Hindlimb muscle (tissue), 1 donor: ENCODE measurements around the gene ASB7. TPM values are rescaled to one million over a fixed set of nuclear protein-coding genes. Genes with fewer than 3 reads are reported as not detected.
"Not testable (repeated sequence)": the region's sequence is repeated elsewhere in the genome, so short reads cannot be mapped to it uniquely, and the experiment has no call there.

Source experiments
- DNase-seq: peaks from one replicate; pipeline ENCODE4 v3.0.0-alpha.2; 2013
- polyA plus RNA-seq: library from polyadenylated mRNA; unstranded; fragments of 120-200 nt; gene quantifications from one replicate; pipeline ENCODE4 v1.2.1, GENCODE V29; 2013; ENCODE audit not compliant: insufficient read length

The ASB7 gene
- polyA plus RNA-seq, 1 donor: 8.5 TPM

DNA sequence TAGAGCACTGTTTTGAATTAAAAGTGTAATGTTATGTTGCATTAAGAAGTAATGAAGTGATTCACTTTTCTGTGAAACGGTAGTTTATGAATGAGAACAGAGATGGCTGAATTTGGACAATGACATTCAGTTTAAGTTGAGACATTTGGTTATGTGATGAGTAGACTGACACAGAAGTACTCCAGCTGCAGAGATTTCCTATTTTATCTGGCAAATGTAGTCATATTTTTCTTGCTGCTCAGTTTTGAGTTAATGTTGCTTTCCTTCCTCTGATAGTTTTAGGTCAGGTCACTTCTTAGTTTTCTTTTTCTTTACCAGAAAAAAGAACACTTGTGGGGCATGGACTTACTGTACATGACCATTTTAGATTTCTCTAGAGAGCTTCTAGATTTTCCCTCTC is 51.2 kb downstream of the ASB7 start:
- no peak for DNase-seq

DNA sequence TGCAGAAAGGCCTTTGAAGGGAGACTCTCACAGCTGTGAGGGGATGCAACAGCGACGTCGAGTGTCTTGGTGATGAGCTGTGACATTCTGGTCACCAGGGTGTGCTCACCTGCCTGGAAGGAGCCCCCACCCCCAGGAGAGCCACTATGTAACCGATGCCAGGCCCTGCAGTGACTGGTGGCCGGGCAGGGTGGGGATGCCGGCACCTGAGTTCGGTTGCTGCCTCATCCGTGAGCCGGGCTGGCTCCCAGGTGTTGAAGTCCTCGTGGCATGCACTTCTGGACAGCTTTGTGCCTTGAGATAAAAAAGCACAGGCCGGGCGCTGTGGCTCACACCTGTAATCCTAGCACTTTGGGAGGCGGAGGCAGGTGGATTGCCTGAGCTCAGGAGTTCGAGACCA is 56.5 kb downstream of the ASB7 start:
- DNase-seq: no peak

DNA sequence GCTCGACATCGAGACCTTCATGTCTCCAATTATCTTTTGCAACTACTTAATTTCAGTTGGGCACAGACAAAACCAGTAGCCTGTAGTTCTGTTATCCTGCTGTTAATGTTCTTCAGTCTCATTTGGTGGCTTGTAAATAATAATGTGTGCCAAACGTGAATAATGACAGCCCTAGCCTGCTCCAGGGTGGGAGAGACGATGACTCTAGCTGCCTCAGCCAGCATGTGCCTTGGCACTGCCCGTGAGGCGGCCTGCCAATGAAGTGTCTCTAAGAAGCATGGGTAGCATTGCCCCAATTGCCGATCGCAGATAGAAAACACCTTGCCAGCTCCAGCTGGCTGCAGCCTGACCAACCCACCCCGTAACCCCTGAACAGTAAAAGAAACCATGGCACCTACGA is 58.8 kb downstream of the ASB7 start:
- DNase-seq: no peak

DNA sequence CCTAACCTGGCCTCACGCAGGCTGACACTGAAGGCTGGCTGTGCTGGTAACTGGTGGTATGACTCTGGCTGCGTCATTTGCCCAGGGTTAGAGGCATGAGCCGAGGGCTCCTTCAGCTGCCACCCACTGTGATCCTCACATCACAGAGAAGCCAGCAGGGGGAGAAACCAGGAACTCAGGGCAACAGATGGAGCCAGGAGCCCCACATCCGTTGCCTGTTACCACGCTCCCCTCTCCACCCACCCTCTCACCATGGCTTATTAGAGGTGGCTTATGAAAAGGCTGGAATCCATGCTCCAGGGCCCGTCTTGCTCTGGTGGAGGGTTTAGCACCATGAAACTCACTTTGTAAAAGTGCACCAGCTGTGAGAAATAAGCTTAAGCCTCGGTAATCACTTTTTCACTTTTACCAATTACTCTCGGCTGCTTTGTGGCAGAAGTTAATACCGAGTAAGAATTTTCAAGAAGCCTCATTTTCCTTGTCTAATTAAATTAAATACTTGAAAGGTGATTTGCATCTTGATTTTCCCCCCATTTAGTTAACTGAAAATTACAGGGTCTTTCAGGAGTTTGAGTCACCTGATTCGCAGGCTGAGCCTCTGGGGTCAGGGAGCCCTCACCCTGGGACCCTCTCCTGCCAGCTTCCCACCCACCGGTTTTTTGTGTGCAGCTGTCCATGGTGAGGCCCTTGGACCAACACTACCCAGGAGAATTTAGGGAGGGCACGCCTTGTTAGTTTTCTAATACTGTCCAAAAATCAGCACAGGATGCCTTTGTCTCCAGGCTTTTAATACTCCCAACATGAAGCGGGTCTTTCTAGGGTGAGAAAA is 60.9 kb downstream of the ASB7 start:
- DNase-seq: no peak

DNA sequence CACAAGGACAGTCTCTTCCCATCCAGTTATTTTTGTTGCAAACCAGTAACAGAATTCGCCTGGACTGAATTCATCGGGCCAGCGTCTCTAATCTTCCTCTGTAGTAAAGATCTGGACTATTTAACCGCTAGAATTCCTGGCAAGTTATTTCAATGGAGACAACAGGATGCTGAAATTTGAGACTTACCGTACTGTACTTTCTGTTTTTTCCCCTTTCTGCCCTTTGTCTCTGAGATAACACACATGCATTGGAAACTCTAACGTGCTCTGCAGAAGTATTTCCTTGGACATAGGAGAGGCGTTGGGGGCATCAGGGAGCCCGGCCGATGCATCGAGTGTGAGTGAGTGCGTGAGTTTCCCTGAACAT is 61.5 kb downstream of the ASB7 start:
- DNase-seq: no peak

DNA sequence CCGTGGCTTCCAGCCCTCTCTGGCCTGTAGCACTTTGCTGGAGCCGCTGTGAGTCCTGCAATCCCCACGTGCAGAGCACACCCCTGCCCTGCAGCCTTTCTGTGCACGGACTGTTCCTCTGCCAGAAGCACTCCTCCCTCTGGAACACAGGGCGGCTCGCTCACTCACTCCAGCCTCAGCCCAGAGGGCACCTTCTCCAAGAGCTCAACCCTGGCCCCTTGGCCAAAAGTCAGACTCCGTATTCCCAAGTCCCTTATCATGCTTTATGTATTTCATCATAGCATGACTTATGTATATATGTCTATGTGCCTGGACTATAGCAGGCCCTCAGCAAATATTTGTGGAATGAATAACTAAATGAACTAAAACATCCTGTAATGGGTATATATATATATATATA is 63.2 kb downstream of the ASB7 start:
- no peak for DNase-seq

DNA sequence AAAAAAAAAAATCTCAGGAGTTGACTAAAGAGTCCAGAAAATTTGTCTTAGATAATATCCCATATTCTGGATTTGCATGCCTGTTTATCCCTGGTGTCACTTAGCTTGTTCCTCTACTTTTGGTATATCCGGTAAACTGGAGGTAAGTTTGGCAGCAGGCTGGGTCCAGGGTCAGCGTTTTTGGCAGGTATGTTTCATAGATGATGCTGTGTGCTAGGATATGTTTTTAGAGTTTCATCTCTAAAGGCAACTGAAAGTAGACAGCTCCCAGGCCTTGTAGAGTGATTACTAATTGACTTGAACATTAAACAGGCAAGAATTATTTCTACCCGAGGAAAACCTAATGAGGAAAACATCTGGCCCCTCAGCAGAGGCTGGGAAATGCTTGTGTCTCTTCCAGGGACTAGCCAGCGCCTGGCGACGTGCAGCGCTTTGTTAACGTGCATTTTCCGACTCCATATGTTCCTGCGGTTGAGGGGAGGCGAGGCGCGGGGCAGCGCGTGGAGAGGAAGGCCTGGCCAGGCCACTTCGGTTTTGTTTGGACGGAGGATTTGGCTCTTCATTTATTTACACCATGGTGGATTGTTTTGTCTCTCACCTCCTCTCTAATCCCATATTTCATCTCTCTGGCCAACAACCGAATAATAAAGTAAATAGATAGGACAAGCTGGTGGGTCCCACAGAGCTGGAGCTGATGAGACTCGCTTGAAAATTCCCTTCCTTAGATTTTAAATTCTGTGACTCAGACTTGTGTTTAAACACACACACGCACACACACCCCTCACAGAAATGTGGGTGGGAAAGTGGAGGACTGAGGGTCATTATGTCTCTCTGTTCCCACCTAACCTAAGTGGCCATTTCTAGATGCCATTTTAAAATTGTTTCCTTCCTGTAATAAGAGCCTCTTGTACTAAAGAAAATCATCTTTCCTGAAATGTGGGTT is 65.3 kb downstream of the ASB7 start:
- peak; percentile 88 for DNase-seq

DNA sequence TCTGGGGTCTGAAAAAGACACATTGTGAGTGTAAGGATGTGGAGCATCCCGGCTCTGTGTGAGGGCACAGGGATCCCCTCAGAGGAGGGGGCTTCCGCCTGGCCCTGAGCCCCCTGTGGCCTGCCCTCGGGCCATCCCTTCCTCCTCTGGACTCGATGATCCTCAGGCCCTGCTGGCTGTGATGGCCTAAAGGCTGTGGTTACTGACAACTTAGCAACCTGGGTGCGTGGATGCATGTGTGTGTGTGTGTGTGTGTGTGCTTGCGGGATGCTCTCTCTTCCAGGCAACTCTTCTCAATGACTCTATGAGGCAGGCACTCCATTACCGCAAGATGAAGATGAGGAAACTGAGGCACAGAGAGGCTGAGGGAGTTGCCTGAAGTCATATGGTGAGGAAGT is 66.0 kb downstream of the ASB7 start:
- peak; percentile 30 for DNase-seq

DNA sequence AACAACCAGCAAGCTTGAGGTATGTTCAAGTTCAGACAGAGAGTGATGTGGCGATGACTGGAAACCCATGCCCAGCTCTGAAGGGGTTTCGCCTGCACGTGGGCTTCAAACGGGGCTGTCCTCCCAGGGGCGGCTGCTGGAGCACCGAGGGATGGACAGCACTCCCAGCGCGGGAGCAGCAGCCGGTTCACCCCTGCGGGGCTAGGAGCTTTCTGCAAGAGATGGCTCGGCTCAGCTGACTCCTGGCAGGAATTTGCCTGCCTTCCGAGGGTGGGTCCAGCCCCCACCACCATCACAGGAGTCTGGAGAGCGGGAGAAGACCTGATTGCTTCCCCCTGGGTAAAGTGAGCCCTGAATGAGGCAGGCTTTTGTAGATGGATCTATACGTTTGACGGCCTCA is 66.9 kb downstream of the ASB7 start:
- DNase-seq: no peak

DNA sequence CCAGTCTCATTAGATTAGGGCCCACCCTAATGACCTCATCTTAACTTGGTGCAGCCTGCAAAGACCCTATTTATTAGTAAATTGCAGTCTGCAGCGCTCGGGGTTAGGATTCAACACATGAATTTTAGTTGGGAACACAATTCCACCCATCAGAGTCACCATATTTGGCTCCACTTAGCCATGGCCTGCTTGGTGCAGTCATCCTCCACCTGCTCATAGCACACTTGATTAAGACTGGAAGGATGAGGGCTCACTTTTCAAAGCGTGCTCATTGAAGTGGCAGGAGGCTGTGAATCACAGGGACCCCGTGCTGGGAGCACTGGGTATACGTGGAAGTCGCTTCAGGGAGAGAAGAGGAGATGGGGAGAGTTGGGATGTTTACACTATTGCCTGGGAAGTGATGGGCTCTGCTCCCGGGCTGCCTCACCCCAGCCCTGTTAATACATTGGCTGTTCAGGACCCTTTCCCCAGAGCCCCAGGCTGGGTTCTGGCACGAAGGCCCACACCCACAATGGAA is 68.2 kb downstream of the ASB7 start:
- no peak for DNase-seq

DNA sequence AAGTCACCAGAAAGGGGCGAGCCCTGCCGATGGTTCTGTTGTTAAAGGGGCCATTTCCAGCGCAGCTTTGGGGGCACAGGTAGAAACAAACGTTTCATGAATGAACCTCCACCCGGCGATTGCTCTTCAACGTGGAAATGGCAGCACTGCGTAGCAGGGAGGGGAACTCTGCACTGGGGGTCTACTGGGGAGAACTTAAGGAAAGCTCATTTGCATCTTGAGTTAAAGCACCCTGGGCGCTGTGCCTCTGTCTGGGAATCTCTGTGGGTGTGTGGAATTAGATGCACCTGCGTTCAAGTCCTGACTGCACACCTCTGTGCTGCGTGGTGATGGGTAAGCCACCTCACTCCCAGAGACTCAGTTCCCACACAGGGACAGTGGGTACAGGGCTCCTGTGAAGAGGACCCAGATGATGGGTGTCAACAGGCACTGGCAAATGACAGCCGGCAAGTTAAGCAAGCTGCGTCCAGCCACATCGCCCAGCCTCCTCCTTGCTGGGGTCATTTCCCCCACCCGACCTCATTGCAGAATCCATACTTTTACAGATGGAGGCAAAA is 68.8 kb downstream of the ASB7 start:
- no peak for DNase-seq

DNA sequence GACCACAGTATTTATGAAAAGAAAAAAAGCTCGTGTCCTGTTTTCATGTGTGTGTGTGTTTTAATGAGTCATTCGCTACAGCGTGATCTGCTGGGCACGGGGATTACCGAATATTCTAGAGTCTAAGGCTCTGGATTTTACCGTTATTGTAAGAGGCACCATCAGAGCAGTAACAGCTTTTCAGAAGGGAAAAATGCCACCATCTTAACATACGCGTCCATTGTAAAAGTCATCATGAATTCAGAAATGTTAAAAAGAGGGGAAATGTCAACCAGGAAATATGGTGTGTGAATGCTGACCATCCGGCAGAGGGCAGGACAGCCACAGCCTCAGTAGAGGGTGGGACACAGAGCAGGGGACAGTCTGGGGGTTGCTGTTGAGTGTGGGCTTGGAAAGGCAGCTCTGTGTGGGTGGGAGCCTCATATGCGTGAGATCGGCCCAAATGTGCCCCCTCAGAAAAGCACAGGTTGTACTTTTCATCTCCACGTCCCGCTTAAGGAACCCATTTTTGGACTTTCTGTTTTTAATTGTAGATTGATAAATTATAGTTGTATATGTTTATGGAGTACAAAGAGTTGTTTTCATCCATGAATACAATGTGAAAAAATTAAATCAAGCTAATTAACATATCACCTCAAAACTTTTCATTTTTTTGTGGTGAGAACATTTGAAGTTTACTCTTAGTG is 69.6 kb downstream of the ASB7 start:
- DNase-seq: peak; percentile 41

DNA sequence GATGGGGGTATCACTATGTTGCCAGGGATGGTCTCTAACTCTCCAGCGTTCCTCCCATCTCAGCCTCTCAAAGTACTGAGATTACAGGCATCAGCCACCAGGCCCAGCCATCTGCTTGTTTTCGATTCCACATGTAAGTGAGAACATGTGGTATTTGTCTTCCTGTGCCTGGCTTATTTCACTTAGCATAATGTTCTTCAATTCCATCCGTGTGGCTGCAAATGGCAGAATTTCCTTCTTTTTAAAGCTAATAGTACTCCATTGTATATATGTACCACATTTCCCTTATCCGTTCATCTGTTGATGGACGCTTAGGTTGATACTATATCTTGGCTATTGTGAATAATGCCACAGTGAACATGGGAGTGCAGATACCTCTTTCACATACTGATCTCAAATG is 70.6 kb downstream of the ASB7 start:
- no peak for DNase-seq

DNA sequence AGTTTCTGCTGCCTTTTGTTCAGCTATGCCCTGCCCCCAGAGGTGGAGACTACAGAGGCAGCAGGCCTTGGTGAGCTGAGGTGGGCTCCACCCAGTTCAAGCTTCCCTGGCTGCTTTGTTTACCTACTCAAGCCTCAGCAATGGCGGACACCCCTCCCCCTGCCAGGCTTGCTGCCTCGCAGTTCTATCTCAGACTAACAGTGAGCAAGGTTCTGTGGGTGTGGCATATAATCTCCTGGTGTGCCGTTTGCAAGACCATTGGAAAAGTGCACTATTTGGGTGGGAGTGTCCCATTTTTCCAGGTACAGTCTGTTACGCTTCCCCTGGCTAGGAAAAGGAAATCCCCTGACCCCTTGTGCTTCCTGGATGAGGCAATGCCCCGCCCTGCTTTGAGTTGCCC is 76.8 kb downstream of the ASB7 start:
- DNase-seq: not testable (repeated sequence)

DNA sequence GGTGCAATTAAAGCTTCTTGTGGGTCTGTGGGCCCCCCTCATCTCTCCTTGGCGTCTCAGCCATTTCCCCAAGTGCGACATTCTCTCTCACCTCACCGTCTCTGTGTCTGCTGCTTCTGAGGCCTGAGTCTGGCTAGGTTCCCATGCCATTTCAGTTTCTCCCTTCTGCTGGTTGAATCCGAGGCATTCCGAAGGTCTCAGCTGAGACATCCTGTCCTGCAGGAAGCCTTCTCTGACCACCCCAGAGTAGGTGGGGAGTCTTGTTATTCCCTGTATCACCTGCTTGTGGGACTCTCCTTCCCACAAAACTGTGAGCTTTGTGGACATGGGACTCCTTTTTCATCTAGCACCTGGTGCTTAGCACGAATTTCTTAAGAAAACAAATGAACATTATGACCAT is 78.3 kb downstream of the ASB7 start:
- no peak for DNase-seq

DNA sequence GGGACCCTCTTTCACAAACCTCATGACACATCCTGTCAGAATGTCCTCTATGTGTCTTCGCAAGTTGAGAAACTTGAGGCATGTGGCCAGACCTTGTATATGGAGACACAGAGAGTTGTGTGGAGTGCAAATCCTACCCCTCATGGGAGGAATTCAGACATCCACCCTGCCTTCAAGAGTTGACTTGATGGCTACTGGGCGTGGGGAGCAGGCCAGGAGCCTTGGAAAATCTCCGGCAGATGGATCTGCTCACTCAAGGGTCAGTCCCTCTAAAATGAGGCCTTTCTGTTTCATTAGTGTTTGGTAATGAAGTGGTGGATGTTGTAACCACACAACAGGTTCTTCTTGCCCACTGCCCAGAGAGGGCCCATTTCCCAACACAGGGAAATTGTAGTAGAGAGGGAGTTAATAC is 79.0 kb downstream of the ASB7 start:
- DNase-seq: no peak

DNA sequence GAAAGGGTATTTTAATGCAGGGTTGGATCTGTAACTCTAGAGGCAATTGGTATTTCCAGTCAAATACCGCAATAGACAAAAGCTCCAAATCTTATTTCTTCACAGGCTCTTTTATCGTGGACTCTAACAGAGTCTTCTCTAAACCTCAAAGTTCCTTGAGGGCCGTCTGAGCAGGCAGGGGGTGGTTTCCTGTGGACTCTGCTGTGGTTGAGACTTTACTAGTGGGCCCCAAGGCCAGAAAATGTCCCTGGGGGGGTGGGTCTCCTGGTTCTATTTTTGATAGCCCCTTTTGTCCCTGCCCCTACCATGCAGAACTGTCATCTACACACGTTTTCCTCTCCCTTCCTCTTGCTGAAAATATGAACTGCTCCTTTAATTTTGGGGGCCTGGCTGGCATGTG is 80.1 kb downstream of the ASB7 start:
- no peak for DNase-seq

DNA sequence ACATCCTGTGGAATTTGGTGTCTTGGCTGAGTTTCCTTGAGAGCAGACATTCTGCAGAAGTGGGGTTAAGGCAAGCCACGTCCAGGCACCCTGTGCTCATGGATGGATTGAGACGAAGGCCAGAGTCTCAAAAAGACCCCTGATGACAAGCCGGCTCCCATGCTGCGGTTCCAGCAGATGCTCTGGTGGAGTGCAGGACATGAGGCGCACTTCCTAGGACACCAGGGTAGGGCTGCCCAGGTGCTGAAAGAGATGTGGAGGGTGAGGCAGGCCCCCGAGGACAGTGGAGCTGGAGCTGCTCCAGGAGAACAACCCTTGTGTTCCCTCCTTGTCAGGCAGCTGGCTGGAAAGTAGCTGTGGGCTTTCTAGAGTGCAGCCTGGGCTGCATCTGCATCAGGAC is 81.0 kb downstream of the ASB7 start:
- DNase-seq: no peak

DNA sequence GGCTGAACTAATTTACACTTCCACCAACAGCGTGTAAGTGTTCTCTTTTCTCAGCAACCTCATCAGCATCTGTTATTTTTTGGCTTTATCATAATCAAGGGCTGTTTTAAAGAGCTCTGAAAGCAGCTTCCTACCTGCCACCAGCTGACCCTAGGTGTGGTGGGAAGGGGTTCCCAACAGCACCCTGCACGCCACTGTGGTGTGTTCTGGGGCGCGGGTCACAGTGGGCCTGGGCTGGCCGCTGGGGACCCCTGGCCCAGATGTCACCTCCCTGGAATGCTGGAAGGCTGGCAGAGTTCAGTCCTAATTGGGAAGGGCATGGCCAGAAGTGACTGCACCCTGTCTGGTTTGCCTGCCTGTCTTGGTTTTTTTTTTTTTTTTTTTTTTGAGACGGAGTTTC is 82.2 kb downstream of the ASB7 start:
- no peak for DNase-seq

DNA sequence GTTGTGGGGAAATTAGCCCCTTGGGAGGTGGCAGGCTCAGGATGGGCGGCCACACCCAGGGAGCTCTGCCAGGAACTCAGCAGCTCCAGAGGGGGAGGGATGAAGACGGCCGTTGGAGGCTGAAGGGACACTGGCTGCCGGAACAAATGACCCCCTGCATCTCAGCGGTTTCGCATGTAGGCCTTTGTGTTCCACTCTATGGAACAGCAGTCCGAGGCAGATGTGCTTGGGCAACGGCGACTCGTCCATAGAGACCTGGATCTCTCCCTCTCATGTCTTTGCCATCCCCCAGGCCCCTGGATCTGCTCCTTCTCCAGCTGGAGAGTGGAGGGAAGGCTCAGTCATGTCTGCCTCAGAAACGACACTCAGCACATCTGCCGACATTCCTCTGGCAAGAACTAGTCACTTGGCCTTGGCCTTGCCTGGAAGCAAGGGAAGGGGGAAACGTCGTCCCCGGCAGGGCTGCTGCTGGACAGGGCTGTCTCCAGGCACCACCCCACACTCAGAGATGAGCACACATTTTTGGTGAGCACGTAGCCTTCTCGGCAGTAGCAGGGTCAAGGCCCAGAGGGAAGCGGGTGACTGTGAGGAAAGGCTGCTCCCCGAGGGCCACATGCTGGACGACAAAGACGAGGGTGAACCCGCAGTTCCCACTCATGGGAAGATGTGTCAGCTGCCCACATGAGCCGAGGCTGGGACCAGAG is 83.8 kb downstream of the ASB7 start:
- DNase-seq: peak; percentile 40

DNA sequence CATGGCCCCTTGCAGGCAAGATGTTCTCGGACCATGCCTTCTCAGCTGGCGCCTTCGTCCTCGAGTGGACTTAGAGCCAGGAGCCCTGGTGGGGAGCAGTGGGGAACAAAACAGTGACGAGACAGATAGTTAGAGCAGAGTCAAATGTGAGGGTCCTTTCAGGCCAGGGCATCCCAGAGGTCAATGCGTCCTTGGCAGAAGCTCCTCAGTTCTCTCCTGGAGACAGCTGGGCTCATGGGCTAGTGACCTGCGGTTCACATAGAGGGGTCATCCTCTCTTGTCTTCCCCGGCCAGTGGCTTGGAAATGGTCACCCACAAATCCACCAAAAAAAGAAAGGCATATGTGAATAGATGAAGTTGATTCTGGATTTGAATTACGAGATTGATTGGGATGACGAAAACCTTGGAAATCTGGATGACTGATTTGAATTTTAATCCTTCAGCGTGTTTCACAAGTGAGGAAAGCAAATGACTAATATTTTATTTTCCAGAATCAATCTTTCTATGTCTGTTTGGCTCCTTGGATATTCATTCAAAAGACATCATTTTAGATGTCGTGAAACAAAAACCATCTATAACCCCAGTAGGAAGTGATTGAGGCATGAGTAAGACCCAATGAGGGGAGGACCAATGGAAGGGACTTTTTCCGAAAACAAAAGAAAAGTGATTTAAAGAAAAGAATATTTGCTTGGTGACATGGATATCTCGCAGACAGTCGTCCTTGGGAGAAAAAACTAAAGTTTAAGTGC is 84.5 kb downstream of the ASB7 start:
- DNase-seq: no peak
